K562 (cell line): Measurements from ENCODE around the gene TCF4. TPM values are rescaled to one million over a fixed set of nuclear protein-coding genes. Genes with fewer than 3 reads are reported as not detected.

Experiments used
- ATAC-seq: fragments of 200-7000 bp; cut with Tn5 transposase; 3 replicates; pipeline ENCODE4 v1.9.1; 2020; ENCODE audit warnings: moderate library complexity
- BruUV-seq: library from RNA; stranded (reverse); fragments of 400-500 nt; replicated peaks from 2 replicates; lab custom pipeline; 2021; lab: Mats Ljungman, UMichigan
- CTCF ChIA-PET: fragments of 300-600 bp; formaldehyde crosslinking; extraction: SDS; loops from one replicate; lab custom pipeline; 2021; ENCODE audit warnings: low intra/inter-chr PET ratio; lab: Yijun Ruan, JAX
- POLR2A ChIA-PET: fragments of 300-600, 350-650 bp; sonication (Branson Sonifier 250); formaldehyde crosslinking; extraction: SDS; loops from one replicate; lab custom pipeline; 2021; ENCODE audit warnings: antibody characterized with exemption, inconsistent platforms; lab: Yijun Ruan, JAX
- DNase-seq, 4 experiments: peaks; one replicate each; pipeline versions ENCODE4 v3.0.0 to v3.0.0-alpha.2; 2011 to 2018; ENCODE audit warnings: low spot score in 3 of 4, mixed read lengths in 3 of 4; ENCODE audit errors: extremely low read depth in 1 of 4
- FAIRE-seq: peaks from 2 replicates; lab custom pipeline; 2011; peaks lifted over from hg19 to GRCh38; lab: Jason Lieb, UNC
- H2AFZ ChIP-seq: 2 replicates; pipeline ENCODE4 v1.6.0; 2011; ENCODE audit warnings: low read depth, low read length, control low read depth, inconsistent platforms
- H3K27ac ChIP-seq: fragments of 200-600 bp; 3 replicates; pipeline ENCODE4 v1.8.0; 2011; ENCODE audit warnings: low read depth, mild to moderate bottlenecking, control low read depth, inconsistent platforms, low read length, moderate library complexity, mixed read lengths; ENCODE audit errors: extremely low read depth
- H3K27me3 ChIP-seq, 2 experiments: fragments of 300-600 bp in 1 of 2; 2 replicates in 1 of 2; 3 replicates in 1 of 2; pipeline versions ENCODE4 v1.6.0 to v1.8.0; 2011; ENCODE audit warnings: inconsistent platforms in 2 of 2, low read length in 2 of 2, mild to moderate bottlenecking in 1 of 2, mixed read lengths in 1 of 2, moderate library complexity in 1 of 2; ENCODE audit not compliant: control insufficient read depth in 2 of 2, insufficient read depth in 2 of 2
- H3K36me3 ChIP-seq: fragments of 300-600 bp; 3 replicates; pipeline ENCODE4 v1.8.0; 2011; ENCODE audit warnings: mild to moderate bottlenecking, low read length, inconsistent platforms; ENCODE audit not compliant: control insufficient read depth, insufficient read depth
- H3K4me1 ChIP-seq, 2 experiments: fragments of 200-600 bp in 1 of 2; replicated peaks in 1 of 2; 2 replicates in 1 of 2; 3 replicates in 1 of 2; pipeline versions ENCODE4 v1.5.1 to v1.8.0; 2011; ENCODE audit warnings: inconsistent platforms in 2 of 2, low read length in 2 of 2, mild to moderate bottlenecking in 1 of 2, mixed read lengths in 1 of 2, moderate library complexity in 1 of 2; ENCODE audit not compliant: control insufficient read depth in 2 of 2, insufficient read depth in 2 of 2
- H3K4me2 ChIP-seq: 2 replicates; pipeline ENCODE4 v1.6.1; 2011; ENCODE audit warnings: low read length, control low read depth, inconsistent platforms, mixed read lengths; ENCODE audit not compliant: insufficient read depth
- H3K4me3 ChIP-seq: fragments of 200-600 bp; sonication (generic), shearing (Covaris generic); 2 replicates; pipeline ENCODE4 v1.5.1; 2016; ENCODE audit warnings: control low read depth, inconsistent platforms
- H3K79me2 ChIP-seq: fragments of 200-600 bp; 3 replicates; pipeline ENCODE4 v1.8.0; 2011; ENCODE audit warnings: low read length, inconsistent platforms; ENCODE audit not compliant: control insufficient read depth, insufficient read depth
- H3K9ac ChIP-seq, 2 experiments: 2 replicates each; pipeline versions ENCODE4 v1.6.0 to v1.6.1; 2011; ENCODE audit warnings: low read depth in 2 of 2, low read length in 2 of 2, control low read depth in 1 of 2, inconsistent platforms in 1 of 2, mild to moderate bottlenecking in 1 of 2, mixed read lengths in 1 of 2; ENCODE audit not compliant: insufficient read depth in 1 of 2
- H3K9me1 ChIP-seq: one replicate; pipeline ENCODE4 v1.6.0; 2011; ENCODE audit warnings: inconsistent platforms, mild to moderate bottlenecking, low read length, moderate library complexity; ENCODE audit not compliant: control insufficient read depth, insufficient read depth
- H3K9me3 ChIP-seq: replicated peaks from 2 replicates; pipeline ENCODE4 v1.5.1; 2011; ENCODE audit warnings: low read depth, low read length, inconsistent platforms; ENCODE audit not compliant: control insufficient read depth, insufficient read depth
- H4K20me1 ChIP-seq: replicated peaks from 2 replicates; pipeline ENCODE4 v1.6.1; 2011; ENCODE audit warnings: low read length, inconsistent platforms, mixed read lengths; ENCODE audit not compliant: control insufficient read depth, insufficient read depth
- KLF13 ChIP-seq: fragments of 450-650 bp; IDR thresholded peaks from 2 replicates; pipeline ENCODE4 v1.6.1; 2016; ENCODE audit warnings: missing genetic modification characterization, low read depth, mild to moderate bottlenecking, missing compliant biosample characterization, moderate library complexity, borderline replicate concordance
- ZNF174 ChIP-seq: fragments of 250-450 bp; sonication (Bioruptor Pico); IDR thresholded peaks from 2 replicates; pipeline ENCODE4 v1.4.0; 2020; ENCODE audit warnings: mild to moderate bottlenecking
- WGBS: fragments of 100-300 bp; shearing (Covaris generic); methylation state at CpG from one replicate; pipeline ENCODE4 v1.1.6; 2016; ENCODE audit warnings: low coverage, mixed read lengths; ENCODE audit not compliant: insufficient coverage; ENCODE audit errors: missing lambda C conversion rate; 5-methylcytosine and 5-hydroxymethylcytosine counted together
- in situ Hi-C: fragments of 300-500 bp; cut with MboI; formaldehyde crosslinking; loops from 4 replicates; pipeline ENCODE4 v1.15.0; 2018; ENCODE audit warnings: inconsistent platforms, mixed read lengths
- intact Hi-C: fragments of 100-400 bp; cut with micrococcal nuclease; formaldehyde crosslinking; loops from 2 replicates; pipeline ENCODE4 v1.14.2; 2022
- polyA plus RNA-seq, 8 experiments: library from polyadenylated mRNA; depleted of rRNA in 4 of 8; stranded (reverse) in 5 of 8; unstranded in 3 of 8; fragments of >200 nt; fragmentation: Nextera tagmentation in 2 of 8; fragmentation: Illumina TruSeq in 1 of 8; extraction: Ambion mirVana in 2 of 8; extraction: Trizol in 1 of 8; gene quantifications; 2 replicates each; pipeline versions ENCODE4 v1.2.1 to v1.2.3, GENCODE V29; 2011 to 2014; ENCODE audit warnings: inconsistent platforms in 1 of 8, missing spikeins in 1 of 8
- total RNA-seq, 7 experiments: library from RNA; depleted of rRNA in 6 of 7; stranded (reverse); fragments of >200 nt in 6 of 7; fragmentation: Illumina TruSeq in 2 of 7; extraction: Trizol in 2 of 7; gene quantifications; 2 replicates each; pipeline versions ENCODE4 v1.2.1 to v1.2.3, GENCODE V29; 2011 to 2021; ENCODE audit warnings: low replicate concordance in 1 of 7
- TF ChIP-seq, protein P1 (sequence below), 2 experiments: fragments of 250-450 bp in 1 of 2; fragments of 450-650 bp in 1 of 2; sonication (Bioruptor Pico) in 1 of 2; IDR thresholded peaks; 2 replicates each; pipeline versions ENCODE4 v1.6.1 to v1.8.0; 2016 to 2021; ENCODE audit warnings: mild to moderate bottlenecking in 2 of 2, moderate library complexity in 2 of 2, missing compliant biosample characterization in 1 of 2, missing genetic modification characterization in 1 of 2

TCF4 gene
- total and polyA plus RNA-seq, 9 of the 15 experiments (the other 6 are each of a cell fraction or from before 2014, with no cell fraction given): 4.8 to 24.7 (median 15.2) TPM

- Histone ChIP-seq H3K9me1 (no peaks in the 10 kb centered on the region), H3K4me2 (peak overlapping the region; percentile 6; the same call in 1 of the 2 replicates), H3K79me2 (no peaks in the 10 kb centered on the region), H4K20me1 (no peaks in the 10 kb centered on the region), H3K4me1 (peaks cover 0 to 18% of the 10 kb centered on the region in 2 experiments; a peak in 4 of 5 replicates), H2AFZ (peak overlapping the region; percentile 17; the same call in 1 of the 2 replicates), H3K9ac (no peak overlapping the region; a peak in 1 of 4 replicates), H3K27ac (peak overlapping the region; percentile 17; the same call in 1 of the 3 replicates), H3K36me3 (no peaks in the 10 kb centered on the region), H3K4me3 (no peak overlapping the region), H3K27me3 (no peaks in the 10 kb centered on the region), H3K9me3 (no peaks in the 10 kb centered on the region; the same call in 1 of the 2 replicates)
- ATAC-seq (peak; percentile 67), FAIRE-seq (no peak), DNase-seq (peak in 1 of 4 experiments; percentile 9)
- ChIA-PET CTCF (no interaction called here), POLR2A (interaction anchor here (0.5 to 1.8 kb wide), 2 partner anchors 14 to 107 kb away, joined by 3 to 6 read pairs; no protein-coding TSS in a partner anchor)
- WGBS: 60% methylated on average over 10 of the region's 11 CpGs
- no peak for TF ChIP-seq KLF13 (tag)
- TF ChIP-seq, protein P1, sequence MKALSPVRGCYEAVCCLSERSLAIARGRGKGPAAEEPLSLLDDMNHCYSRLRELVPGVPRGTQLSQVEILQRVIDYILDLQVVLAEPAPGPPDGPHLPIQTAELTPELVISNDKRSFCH (CRISPR knock-in tag; IDR thresholded peaks at IDR 0.05): no peak
- TF ChIP-seq, protein P1 (tag; IDR thresholded peaks at IDR 0.05): 0 out of 2 replicates have a peak, but pooled peaks have one; percentile 33
- TF ChIP-seq ZNF174 (CRISPR knock-in tag): no peak
- intact Hi-C loops (no loop called here), in situ Hi-C loops (no loop called here)
- BruUV-seq: no TSS peak
Observed at GRCh38 chr18:55302167-55302833, 285.7 kb downstream of the TCF4 start.
